HG03521 (cell line): ENCODE data around the gene PLS3.

Source experiments
- ATAC-seq: cut with Tn5 transposase; IDR thresholded peaks from one replicate; pipeline ENCODE4 v1.9.1; 2021; ENCODE audit warnings: mild to moderate bottlenecking, moderate library complexity; ENCODE audit not compliant: unreplicated experiment

PLS3 gene

DNA sequence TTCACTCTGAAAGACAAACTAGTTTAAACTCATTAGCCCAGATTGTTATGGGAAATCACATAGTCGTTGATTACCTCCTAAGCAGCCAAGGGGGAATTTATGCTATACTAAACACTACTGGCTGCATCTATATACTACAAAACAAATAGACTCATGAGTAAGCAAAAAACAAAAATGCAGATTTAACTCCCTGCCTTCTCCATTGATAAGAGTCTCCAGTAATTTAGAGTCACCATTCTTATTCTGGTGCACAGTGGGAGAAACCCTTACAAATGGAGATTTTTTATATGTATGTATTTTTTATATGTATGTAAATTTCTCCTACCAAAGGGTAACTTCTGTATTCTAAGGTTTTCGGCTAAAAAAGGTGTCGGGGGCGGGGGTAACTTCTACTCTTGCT lies 126.6 kb downstream of the PLS3 start:
- no peak for ATAC-seq

DNA sequence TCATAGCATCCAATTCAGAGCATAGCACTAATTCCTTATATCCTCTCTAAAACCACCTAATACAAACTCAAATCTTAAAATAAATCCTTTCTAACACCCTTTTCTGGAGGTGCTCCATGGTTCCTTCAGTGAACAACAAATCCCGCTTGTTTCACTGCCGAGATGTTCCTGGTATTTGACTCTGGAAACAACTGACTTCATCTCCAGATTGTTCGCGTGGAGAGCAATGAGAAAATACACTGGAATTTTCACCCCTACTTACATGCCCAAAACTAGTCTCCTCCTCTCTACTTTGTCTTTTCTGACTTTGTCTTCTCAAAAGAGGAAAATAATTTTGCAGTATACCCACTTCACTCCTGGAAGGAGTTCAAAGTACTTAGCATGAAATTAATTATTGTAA lies 129.0 kb downstream of the PLS3 start:
- ATAC-seq, result no peak

DNA sequence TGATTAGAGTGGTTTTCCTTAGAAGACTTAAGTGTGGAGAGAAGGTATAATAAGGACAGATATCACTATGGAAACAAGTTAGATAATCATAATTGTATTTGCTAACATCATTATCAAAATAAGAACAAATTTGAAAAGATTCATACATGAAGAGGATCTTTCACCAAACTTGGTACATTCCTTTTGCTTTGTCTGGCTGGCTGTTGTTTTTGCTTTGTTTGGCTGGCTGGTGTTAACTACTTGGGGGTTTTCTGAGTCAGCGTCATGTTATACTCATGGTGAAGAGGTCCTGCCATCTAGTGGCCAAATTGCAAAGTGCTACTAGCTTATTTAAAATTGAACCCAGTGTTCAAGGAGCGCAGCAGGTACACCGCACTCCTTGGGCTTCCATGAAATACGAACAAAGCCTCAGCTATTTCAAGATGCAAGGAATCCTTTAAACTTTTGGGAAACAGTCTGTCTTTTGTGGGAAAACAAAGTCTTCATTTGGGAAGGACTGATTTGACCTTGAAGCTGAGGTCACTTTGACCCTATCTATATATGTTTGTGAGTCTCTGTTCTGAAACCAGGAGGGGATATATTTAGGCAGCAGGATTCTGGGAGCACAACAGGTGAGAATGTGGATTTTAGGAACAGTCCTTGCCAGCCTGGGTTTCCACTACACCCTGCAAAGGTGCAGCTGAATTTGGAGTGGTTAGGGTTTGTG lies 129.7 kb downstream of the PLS3 start:
- ATAC-seq, result peak; percentile 86

DNA sequence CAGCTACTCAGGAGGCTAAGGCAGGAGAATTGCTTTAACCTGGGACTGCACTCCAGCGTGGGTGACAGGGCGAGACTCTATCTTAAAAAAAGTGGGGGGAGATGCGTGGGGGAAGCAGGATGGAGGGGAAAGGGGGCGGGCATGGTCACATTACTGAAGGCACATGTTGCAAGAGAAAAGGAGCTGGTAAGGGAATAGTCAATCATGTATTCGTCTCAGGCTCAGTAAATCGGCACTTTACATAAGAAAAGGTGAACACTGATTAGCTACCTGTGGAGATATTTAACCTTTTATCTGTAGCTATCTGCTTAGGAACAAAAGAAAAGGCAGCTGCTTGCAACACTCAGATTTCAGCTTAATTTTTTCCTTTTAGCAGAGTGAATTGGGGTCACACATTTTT lies 132.5 kb downstream of the PLS3 start:
- no peak for ATAC-seq

DNA sequence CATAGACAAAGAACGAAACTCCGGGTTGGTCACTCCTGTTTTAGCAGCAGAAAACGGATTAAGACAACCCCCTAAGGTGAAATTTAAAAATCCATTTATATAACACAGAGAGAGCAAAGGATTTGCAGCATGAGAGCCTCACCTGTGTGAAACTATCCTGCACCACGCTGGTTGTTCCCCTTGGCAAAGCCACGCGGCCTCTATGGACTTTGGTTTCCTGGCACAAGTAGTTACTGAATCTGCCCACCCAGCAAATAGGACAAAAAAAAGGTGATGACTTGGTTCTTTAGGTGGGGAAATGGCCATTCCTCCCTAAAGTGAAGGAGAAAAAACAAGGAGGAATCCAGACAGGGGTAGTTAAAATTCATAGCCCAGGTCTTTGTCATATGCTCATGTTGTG lies 133.1 kb downstream of the PLS3 start:
- no peak for ATAC-seq

DNA sequence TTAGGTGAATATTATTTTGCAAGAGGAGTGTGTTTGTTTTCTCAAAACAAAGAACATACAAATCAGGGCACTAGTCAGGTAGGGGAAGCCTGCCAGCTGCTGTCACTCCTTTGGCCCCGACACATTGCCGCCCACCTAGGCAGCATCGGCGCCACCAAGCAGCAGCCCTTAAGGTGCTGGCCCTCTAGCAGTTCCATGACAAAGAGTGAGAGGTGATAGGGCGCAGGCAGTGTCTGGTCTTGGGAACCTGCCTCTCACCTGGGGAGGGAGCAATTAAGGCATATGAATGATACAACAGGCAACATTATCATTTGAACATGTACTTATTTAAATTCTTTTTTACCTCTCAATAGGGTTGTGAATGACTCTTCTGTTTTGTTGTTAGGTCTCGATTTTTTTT lies 135.1 kb downstream of the PLS3 start:
- ATAC-seq, result no peak

DNA sequence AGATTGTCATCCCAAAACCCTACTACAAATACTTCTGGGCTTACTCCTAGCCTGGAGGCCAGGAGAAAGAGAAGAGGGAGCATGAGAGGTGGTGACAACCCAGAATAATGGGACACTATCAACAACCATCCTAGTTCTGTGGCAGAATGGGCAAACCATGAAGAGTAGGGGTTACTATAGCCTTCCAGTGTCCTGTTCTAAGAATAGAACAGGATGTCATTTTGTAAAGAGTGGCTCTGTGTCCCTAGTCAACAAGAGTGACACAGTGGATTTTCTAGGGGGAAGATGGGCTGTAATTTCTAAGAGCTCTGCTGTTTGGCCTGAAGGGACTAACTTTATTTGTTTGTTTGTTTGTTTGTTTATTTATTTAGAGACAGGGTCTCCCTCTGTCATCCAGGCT lies 136.0 kb downstream of the PLS3 start:
- no peak for ATAC-seq

DNA sequence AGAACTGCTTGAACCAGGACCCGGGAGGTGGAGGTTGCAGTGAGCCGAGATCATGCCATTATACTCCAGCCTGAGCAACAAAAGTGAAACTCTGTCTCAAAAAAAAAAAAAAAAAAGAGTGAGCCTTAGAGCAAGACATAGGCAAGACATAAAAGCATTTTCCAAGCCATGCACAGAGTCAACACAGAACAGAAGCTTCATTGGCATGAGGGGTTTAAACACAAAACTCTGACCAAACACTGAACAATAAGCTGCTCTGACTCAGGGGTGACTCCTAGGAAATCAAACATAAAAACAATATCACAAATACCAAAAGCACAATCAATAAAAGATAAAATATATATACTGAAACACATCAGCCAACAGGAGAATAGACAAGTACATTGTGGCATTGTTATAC lies 136.8 kb downstream of the PLS3 start:
- ATAC-seq, result no peak
